Measurements from ENCODE around the gene ZCCHC13. TPM values are rescaled to one million over a fixed set of nuclear protein-coding genes. Genes with fewer than 3 reads are reported as not detected.
"Not testable (repeated sequence)": the region's sequence is repeated elsewhere in the genome, so short reads cannot be mapped to it uniquely, and the experiment has no call there.

Gene ZCCHC13
- not detected in 3 replicates for total RNA-seq
- long read RNA-seq = 0 reads

- H3K4me3 Mint-ChIP-seq (ENCODE audit: unreplicated experiment) = no peak within 1 kb of the TSS
- no peak within 1 kb of the TSS for H3K27ac Mint-ChIP-seq (ENCODE audit: unreplicated experiment)
- no peak for DNase-seq (ENCODE audit: low spot score)
- H3K27me3 Mint-ChIP-seq (ENCODE audit: low read depth) = no peaks in the 10 kb centered on the region
- no peaks in the 10 kb centered on the region for H3K36me3 Mint-ChIP-seq (ENCODE audit: low read depth)
- peaks cover 8% of the 10 kb centered on the region for H3K9me3 Mint-ChIP-seq (ENCODE audit: low read depth)
- no peaks in the 10 kb centered on the region for H3K4me1 Mint-ChIP-seq (ENCODE audit: low read depth)
- TF ChIP-seq, protein P1, sequence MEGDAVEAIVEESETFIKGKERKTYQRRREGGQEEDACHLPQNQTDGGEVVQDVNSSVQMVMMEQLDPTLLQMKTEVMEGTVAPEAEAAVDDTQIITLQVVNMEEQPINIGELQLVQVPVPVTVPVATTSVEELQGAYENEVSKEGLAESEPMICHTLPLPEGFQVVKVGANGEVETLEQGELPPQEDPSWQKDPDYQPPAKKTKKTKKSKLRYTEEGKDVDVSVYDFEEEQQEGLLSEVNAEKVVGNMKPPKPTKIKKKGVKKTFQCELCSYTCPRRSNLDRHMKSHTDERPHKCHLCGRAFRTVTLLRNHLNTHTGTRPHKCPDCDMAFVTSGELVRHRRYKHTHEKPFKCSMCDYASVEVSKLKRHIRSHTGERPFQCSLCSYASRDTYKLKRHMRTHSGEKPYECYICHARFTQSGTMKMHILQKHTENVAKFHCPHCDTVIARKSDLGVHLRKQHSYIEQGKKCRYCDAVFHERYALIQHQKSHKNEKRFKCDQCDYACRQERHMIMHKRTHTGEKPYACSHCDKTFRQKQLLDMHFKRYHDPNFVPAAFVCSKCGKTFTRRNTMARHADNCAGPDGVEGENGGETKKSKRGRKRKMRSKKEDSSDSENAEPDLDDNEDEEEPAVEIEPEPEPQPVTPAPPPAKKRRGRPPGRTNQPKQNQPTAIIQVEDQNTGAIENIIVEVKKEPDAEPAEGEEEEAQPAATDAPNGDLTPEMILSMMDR (IDR thresholded peaks at IDR 0.05) = no peak
Observed at GRCh38 chrX:74304016-74304415, at the start of gene ZCCHC13. Gene ZCCHC13, plus strand, starts transcription at chrX:74304180. Its CDS starts 87 bp downstream, at chrX:74304267.

- not testable (repeated sequence) for H3K4me3 Mint-ChIP-seq (ENCODE audit: unreplicated experiment); H3K27me3 Mint-ChIP-seq (ENCODE audit: low read depth); H3K4me1 Mint-ChIP-seq (ENCODE audit: low read depth); DNase-seq (ENCODE audit: low spot score); H3K27ac Mint-ChIP-seq (ENCODE audit: unreplicated experiment); H3K9me3 Mint-ChIP-seq (ENCODE audit: low read depth)
- H3K36me3 Mint-ChIP-seq (ENCODE audit: low read depth) = peaks cover 21% of the 10 kb centered on the region
Observed at GRCh38 chrX:74258111-74258510, 45.9 kb upstream of the ZCCHC13 start.

DNA sequence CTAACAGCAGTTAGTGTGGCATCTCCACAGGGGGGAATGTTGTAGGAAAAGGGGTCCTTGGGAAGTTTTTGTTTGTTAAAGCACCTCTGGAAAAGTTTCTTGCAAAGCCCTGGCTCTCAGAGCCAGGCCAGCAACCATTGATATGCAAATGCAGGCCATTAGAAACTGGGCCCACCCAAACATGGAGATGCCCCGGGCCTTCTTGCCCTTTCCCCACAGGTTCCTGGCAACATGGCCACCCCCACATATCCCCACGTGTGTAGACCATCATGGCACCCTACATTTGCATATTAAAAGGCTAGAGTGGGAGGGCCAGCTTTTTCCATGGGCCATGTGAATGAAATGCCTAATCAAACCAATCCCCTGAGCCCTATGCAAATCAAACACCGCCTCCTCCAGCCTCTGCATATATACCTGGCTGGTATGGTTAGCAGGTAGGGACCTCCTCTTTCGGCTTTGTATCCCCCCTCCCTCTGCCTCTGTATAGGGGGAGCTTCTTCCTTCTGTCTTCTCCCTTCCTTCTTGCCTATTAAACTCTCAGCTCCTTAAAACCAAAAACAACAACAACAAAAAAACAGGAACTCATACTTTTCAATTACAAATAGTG, 44.0 kb upstream of the ZCCHC13 start:
- H3K27me3 Mint-ChIP-seq (ENCODE audit: low read depth) = no peaks in the 10 kb centered on the region
- TF ChIP-seq, protein P1 (IDR thresholded peaks at IDR 0.05) = no peak
- H3K9me3 Mint-ChIP-seq (ENCODE audit: low read depth) = peaks cover 3% of the 10 kb centered on the region
- H3K4me3 Mint-ChIP-seq (ENCODE audit: unreplicated experiment) = no peak overlapping the region
- no peak for DNase-seq (ENCODE audit: low spot score)
- H3K36me3 Mint-ChIP-seq (ENCODE audit: low read depth) = peaks cover 22% of the 10 kb centered on the region
- H3K4me1 Mint-ChIP-seq (ENCODE audit: low read depth) = peaks cover 12% of the 10 kb centered on the region
- no peak overlapping the region for H3K27ac Mint-ChIP-seq (ENCODE audit: unreplicated experiment)

- Mint-ChIP-seq H3K27me3 (ENCODE audit: low read depth) (no peaks in the 10 kb centered on the region), H3K9me3 (ENCODE audit: low read depth) (peaks cover 3% of the 10 kb centered on the region), H3K36me3 (ENCODE audit: low read depth) (peaks cover 13% of the 10 kb centered on the region), H3K27ac (ENCODE audit: unreplicated experiment) (peak overlapping the region; percentile 59), H3K4me1 (ENCODE audit: low read depth) (peaks cover 12% of the 10 kb centered on the region), H3K4me3 (ENCODE audit: unreplicated experiment) (no peak overlapping the region)
- no peak for DNase-seq (ENCODE audit: low spot score)
- TF ChIP-seq, protein P1 (IDR thresholded peaks at IDR 0.05) = no peak
Observed at GRCh38 chrX:74262452-74263209, 41.3 kb upstream of the ZCCHC13 start.

GRCh38 chrX:74270393-74270792, 33.6 kb upstream of the ZCCHC13 start:
- TF ChIP-seq, protein P1 (IDR thresholded peaks at IDR 0.05) = no peak
- Mint-ChIP-seq H3K4me3 (ENCODE audit: unreplicated experiment) (no peak overlapping the region), H3K4me1 (ENCODE audit: low read depth) (no peaks in the 10 kb centered on the region), H3K36me3 (ENCODE audit: low read depth) (peaks cover 11% of the 10 kb centered on the region), H3K27me3 (ENCODE audit: low read depth) (no peaks in the 10 kb centered on the region), H3K27ac (ENCODE audit: unreplicated experiment) (no peak overlapping the region), H3K9me3 (ENCODE audit: low read depth) (no peaks in the 10 kb centered on the region)
- no peak for DNase-seq (ENCODE audit: low spot score)
